GM19372 (cell line): ENCODE data around the gene NOL4L.

Experiments used
- ATAC-seq: cut with Tn5 transposase; IDR thresholded peaks from one replicate; pipeline ENCODE4 v1.9.1; 2021; ENCODE audit warnings: mild to moderate bottlenecking, low read depth, moderate library complexity; ENCODE audit not compliant: unreplicated experiment

NOL4L gene

DNA sequence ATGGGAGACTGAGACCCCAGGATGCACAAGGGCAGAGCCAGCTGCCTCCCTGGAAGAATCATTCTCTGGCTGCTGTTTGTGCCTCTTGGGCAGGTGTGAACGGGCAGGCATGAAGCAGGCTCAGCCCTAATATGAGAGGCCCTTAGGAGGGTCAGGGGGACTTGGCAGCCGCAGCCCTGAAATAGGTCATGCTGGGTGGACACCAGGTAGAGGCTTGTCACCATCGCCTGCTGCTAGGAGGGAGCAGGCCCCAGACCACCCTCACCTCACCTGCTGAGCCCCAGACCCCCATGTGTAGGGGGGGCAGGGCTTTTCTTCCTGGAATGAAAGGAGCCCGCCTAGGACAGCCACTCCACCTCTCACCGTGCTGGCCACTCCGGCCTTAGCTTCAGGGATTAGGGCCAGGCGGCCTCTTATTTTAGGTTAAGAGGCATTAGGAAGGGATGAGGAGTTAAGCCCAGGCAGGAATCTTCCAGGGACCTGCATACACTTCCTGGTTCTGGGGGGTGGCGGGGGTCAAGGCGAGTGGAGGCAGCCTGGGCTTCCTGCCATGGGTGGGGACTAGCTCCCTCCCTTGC lies 134.6 kb downstream of the NOL4L start:
- ATAC-seq = no peak

DNA sequence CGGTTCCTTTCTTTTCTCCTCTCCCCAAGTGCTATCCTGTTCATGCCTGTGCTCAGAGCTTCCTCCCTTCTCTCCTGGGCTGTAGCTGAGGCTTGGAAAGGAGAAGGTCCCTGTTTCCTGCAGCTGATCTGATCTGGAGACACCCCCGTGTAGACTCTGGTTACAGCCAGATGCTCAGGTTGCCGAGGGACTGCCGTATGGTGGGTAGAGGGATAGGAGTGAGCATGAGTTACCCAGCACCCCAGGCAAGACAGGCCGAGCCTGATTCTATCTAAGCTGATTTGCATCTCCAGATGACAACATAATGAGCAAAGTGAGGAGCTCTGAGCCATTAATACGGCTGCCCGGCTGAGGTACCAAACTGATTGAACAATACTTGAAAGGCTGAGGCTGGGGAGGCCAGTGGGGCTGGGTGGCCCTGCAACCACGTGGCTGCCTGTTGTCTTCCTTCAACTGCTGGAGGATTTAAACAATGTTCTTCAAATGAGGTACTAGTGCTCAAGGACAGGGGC lies 135.2 kb downstream of the NOL4L start:
- ATAC-seq = no peak

DNA sequence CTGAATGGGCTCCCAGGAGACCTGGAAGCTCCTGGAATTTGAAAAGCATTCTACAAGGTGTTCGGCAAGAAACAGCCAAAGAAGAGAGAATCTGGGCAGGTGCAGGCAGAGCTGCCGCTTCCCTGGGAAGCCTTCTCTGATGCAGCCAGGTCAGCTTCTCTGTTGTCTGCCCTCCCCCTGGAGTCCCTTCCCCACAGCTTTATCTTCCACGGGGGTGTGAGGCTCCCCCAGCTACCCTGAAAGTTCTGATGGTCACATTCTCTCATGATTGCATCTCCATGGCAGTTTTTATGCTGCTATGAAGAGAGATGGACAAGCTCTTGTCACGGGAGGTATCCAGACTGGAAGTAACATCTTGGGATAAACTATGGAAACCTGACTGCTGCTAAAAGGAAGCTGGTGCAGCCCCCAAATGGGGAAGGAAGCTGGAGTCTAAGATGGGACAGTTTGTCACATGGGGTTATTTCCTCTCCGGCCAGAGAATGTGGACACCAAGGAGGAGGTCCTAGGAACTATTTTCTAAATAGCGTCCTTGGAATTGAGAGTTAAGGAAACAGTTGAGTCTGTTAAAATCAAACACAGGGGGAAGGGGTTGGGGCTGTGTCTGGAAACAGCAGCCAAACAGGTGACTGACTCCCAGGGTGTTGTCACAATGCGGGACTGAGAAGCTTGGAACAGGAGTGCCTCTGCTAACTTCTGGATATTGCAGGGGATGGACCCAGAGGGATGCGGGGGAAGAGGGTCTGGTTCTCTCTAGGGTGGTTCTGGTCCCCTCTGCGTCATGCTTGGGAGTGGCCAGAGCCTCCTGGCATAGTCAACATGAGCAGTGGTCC lies 135.9 kb downstream of the NOL4L start:
- no peak for ATAC-seq

DNA sequence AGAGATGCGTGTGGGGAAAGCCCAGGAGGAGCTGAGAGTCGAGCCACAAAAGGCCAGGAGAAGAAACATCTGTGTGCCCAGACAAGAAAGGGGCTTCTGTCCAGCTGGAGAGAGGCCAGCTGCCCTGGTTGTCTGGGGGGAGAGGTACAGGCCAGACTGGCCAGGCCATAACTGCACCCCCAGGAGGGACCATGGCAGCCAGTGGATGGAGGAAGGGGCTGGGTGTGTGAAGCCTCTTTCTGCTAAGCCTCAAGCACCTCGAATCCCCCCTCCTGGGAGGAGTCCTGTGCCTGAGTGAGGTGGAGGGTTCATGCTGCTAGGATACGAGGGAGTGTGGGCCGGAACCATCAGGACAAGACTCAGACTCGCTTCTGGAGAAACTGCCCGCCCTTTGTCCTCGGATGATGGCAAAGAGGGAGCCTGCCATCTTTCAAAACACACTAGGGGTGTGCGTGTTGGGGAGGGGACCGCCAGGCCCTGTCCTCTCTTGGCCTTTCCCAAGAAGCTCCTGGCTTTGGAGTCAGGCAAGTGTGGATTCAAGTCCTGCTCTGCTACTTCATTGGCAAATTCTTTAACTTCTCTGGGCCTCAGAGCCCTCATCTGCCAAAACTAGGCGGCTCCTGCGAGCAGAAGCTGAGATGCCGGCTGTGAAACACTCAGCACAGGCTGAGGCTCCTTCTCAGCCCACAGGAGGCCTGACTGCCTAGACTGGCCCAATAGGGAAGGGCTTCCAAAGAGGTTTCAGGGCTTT lies 136.7 kb downstream of the NOL4L start:
- ATAC-seq = no peak

DNA sequence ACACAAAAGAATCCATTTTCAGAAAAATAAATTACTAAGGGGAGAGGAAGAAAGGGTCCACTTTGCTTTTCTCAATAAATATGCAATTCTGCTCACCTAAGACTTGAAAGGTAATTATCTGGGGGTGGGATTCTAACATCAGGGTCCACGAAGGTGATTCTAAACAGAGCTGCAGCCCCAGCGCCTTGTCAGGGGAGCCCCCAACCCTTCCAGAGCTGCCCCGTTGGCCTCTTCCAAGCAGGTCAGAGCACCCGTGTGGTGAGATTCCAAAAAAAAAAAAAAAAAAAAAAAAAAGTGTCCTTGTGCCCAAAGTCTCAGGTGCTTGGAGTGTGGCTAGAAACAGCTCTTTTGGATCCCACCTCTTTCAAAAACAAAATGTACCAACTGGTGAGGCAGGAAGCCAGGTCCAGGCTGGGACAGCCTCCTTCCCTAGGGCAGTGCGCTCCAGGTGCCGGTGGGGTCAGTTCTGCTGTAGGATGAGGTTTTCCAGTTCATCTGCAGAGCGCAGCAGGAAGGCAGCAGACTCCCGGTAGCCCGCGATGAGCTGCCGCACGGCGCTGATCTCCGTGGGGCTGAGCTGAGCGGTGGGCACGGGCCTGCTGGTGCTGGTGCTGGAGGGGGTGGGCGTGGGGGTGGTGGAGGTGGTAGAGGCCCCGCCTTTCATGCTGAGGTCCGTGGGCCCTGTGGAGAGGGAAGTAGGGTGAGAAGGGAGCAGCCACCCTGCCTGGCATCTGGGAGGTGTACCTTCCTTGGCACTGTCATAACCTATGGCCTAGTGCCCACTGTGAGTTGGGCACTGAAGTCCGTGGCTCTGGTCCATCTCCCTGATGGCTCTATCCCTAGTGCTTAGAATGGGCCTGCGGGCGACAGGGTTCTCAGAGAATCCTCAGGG lies 137.8 kb downstream of the NOL4L start:
- no peak for ATAC-seq

DNA sequence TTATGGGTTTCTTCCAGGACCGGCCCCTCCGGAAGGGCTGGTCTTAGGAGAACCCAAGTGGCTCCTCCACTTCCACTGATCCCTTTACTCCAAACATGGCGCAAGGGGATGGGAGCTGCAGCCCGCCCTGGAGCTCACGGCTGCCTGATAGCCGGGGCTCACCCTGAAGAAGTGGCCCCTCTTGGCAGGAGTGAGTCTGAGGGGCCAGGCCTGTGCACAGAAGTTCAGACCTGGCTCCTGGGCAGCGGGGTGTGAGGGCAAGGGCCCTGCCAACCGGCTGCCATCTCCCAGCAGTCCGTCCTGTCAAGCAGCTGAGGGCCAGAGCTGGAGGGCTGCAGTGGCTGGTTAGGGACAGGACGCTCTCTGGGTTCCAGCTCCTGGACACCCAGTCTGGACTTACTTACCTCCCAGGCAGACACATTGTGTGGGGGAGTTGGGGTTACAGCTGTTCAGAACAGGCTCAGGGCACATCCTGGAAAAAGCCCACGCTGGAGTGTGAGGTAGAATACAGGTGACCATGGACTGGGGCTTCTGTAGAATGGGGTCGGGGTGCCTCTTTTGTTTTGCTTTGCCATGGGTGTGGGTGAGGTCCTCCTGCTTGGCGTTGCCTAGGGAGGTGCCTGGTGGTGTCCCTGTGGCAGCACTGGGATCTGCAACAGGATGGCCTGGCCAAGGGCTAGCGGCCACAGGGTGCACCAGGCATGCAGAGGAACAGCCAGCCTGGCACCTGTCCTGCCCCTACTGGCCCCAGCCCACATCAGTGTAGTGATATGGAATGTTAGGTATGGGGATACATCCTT lies 138.6 kb downstream of the NOL4L start:
- no peak for ATAC-seq

DNA sequence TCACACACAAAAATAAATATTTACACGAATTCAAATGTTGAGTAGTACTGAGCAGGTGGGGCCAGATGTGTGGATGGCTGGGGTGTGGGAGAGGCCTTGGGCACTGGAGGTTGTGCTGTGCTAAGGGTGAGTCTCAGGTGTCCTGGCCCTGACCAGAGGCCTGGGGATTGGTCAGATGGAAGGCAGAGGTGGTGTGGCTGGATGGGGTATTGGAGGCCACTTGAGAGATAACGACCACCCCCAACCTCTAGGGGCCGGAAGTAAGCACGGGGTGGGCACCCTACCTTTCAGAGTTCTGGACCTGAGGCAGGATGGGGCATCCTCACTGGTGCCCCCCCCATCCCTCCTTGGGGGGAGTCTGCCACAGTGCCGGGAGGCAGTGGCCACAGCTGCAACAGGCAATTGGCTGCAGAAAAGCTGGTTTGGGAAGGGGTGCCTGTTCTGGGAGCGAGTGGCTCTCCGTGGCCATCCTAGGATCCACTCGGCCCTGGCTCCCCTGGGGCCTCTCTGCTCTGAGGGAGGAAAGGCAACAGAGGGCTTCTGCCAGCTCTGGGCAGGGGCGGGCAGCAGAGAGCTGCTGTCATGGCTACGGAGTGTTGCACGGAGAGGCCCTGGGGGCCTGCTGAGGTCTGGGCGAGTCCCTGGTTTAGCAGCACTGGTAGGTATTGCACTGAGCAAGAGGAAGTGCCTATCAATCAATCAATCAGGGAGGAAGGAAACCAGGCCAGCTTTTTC lies 139.4 kb downstream of the NOL4L start:
- ATAC-seq = no peak

DNA sequence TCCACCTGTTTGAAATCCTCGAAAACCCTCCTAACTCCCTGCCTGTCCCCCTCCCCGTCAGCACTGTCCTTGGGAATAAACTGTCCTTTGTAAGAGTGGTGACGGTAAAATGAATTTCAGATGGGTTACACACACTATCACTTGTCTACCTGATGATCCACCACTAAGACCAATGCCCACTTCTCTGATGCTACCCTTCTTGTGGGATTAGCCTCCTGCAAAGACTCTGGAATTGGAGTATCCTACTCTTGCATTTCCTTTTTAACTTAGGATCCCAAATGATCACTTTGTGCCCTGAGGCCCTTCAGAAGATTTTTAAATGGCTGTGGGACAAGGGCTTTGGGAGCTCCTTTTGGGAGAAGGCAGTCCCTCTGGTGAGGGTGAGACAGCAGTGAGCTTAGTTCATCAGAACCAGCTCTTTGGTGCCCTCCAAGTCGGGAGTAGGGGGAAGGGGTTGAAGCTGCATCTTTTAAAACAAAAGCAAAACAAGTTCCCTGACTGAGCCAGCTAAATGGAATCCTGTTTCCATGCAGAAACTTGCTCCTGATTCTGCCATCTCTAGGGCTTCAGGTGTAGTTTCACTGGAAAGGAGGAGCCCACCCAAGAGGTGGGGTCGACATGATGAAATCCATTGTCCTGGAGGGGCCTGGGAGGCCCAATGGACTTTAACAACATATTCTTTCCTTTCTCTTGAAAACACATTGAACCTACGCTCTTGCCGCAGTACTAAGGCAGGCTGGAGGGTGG lies 140.5 kb downstream of the NOL4L start:
- ATAC-seq = no peak

DNA sequence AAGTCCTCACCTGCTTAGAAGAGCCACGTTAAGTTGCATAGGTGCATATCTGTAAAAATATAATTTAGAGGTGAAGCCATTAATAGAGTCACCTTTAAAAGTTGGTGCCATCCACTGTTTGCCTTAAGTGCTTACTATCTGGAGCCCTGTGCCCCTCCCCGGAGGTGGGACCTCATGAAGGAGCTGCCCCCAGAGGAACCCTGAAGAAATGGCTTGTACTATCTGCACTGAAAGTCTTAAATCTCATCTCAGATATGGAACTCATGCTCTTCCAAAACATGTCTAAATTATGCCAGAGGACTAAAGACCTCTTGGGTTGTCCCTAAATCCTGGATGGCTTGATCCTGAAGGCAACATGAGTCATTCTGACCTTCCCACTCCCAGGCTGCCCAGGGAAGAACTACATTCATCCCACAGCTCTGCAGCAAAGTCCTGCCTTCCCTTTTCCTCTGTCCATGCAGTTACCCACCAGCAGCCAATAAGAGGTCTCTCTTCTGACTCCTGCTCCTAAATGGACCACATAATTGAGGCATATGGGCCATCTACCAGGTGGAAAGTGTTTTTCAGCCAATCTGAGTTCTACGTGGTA lies 141.7 kb downstream of the NOL4L start:
- ATAC-seq = no peak

DNA sequence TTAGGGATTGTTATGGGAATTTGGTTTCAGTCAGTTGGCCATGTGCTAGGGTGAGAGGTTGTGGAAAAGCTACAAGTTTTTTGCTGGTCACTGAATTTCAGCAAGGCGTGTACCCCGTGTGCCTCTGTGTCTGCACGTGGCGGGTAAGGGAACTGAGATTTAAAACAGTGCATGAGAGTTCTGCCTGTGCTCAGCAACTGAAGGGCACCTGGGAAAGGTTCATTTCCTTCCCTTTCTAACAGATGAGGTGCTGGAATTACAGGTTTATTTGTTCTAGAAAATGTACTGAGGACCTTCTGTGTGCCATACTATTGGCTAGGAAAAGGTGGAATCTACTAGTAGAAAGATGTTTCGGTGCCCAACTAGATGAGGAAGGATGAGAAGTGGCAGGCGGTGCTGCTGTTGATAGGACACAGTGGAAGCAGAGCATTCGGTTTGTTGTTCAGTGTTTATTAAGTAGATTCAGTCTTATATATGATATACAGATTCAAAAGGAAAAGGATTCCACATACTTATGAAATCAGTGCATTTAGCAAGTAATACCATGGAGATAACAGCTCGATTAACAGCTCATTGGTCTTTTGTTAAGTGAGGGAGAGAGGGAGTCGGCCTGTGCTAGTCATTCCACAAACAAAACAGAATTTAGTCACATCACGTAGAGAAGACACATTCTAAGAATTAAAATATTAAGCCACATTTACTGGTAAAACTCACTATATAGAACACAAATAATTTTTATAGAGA lies 142.3 kb downstream of the NOL4L start:
- no peak for ATAC-seq

DNA sequence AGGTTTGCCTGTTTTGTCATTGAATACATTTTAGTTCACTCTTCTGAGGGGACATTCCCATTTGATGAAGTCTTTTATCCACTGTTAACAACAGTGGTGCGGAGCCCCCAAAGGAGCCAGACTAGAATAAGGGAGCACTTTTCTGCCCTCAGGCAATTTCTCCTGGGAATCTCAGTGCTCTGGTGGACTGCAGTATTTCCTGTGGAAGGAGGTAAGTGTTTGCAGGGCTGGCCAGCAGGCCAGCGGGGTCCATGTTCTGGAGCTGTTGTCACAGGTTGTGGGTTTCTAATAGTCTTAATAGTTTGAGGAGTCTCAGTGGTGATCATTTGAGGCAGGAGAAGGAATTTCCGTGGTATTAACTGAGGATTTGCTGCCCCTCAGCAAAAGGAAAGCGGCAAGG lies 143.5 kb downstream of the NOL4L start:
- ATAC-seq = no peak

DNA sequence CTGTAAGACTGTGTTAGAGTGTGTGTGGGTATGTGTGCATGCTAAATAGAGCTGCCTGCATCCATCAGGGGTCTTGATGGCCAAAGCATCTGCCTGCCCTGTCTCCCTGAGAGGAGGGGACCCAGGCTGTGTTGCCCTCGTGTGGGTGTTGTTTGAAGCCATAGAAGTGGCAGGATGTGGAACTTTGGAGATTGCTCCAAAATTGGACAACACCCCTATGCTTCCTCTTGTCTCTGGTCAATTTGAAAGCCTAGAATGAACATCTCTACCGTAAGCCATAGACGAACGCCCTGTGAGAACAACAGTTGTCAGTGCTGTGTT lies 144.4 kb downstream of the NOL4L start:
- ATAC-seq = no peak

DNA sequence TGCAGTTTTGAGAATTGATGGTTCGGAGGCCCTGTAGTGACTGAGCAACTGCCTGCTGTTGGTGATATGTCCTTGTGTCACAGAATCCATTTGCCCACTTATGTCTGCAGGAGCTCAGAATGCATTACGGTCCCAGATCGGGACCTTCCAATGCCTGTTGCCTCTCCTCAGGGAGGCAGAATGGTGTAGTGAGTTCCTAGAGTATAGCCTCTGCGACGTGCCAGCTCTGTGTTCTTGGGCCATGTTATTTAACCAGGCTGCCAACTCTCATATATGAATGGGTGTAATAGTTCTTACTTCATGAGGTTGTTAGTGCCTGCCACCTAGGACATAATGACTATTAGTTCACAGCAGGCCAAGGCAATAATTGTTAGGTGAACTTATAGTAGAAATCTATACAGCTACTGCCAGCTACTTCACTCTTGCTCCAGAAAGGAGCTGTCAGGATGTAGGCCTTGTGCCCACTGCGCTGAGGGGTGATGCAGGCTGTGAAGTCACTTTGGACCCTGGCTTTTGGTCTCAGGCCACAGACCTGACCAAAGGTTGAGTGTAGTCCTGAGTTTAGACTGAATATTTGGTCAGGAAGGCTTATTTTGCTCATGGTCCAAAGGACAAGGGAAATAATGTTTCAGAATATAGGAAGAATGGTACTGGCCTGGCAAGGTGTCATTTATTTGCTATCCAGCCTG lies 144.9 kb downstream of the NOL4L start:
- ATAC-seq = no peak

DNA sequence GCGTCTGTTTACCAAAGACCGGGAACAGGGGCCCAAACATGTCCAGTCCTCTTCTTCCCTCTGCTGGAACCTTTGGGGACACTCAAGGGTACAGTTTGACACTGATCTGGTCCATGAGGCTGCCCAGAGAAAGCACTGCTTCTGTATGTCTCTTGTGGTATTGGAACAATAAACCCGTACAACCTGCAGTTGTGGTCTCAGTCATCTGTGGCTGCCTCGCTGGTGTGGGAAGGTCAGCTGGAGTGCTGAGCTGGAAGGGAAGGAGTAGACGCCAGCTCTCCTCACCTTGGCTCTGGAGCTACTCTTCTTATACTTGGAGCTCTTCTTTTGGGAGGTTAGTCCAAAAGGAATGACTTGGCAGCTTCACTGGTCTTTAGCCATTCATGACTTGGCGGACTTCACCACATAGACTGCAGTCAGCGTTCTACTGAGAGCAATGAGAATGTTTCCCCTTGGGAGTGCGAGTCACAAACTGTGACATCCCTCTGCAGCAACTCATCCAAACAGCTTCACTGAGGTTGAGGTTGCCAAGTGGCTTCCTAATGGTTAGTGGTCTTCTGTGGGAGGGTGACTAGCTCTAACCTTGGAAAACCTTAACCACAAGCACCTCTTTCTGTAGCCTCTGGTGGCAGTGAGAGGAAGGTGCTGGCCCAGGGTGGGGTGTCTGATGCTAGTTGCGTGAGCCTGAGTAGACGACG lies 145.9 kb downstream of the NOL4L start:
- ATAC-seq = no peak

DNA sequence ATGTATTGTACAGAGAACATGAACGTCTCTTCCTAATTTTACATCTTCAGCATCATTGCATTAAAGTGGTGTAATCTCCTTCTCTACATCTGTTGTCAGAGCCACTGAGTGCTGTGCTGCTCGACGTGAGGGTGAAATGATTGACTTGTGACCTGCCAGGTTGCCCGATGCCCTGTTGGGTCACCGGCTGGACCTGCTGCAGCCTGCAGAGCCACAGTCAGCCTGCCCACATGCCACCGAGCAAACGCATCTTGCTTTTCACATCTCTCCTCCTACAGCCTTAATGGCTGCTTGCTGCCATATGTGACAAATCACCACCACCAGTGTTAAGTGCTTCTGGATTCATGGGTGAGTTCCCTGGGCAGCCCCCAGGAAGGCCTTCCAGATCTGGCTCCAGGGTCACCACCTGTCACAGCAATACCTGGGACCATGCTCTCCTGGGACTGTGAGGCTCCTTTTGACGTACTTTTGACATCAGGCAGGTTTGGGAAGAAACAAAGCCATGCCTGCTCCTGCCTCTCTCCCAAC lies 146.7 kb downstream of the NOL4L start:
- ATAC-seq = no peak
